ENCODE results near the gene ATXN3L. TPM values are rescaled to one million over a fixed set of nuclear protein-coding genes. Genes with fewer than 3 reads are reported as not detected.

The ATXN3L gene
- total RNA-seq, 2 donors from 2014 or later = not detected

GRCh38 chrX:13360146-13360545 lies 40.3 kb upstream of the ATXN3L start:
- H3K4me1 Mint-ChIP-seq = peaks cover 6% of the 10 kb centered on the region

GRCh38 chrX:13357925-13358324 lies 38.1 kb upstream of the ATXN3L start:
- H3K9me3 Mint-ChIP-seq = peaks cover 38% of the 10 kb centered on the region
- H3K36me3 ChIP-seq (ENCODE audit: control insufficient read depth, insufficient read depth, low read length) = no peaks in the 10 kb centered on the region
- no peak for TF ChIP-seq CTCF (conservative IDR thresholded peaks at IDR 0.05)
- no peaks in the 10 kb centered on the region for H3K27me3 ChIP-seq (ENCODE audit: control insufficient read depth, insufficient read depth, low read length, poor library complexity, severe bottlenecking)
- no peak overlapping the region for H3K27ac Mint-ChIP-seq
- peak overlapping the region; percentile 61 for H3K27ac ChIP-seq (ENCODE audit: low read depth, low read length)
- DNase-seq = no peak
- WGBS, 2 experiments (ENCODE audit: insufficient coverage in 1 of 2, insufficient read length in 1 of 2) = 93% methylated on average over 1 of the region's 1 CpG; no CpG with 5 or more reads in 1 of the 2 experiments
- H3K4me1 ChIP-seq (ENCODE audit: control insufficient read depth, insufficient read depth, low read length) = no peaks in the 10 kb centered on the region
- peaks cover 6% of the 10 kb centered on the region for H3K4me1 Mint-ChIP-seq
- H3K9ac ChIP-seq (ENCODE audit: extremely low read depth, low read length, poor library complexity, severe bottlenecking) = no peak overlapping the region
- no peaks in the 10 kb centered on the region for H3K27me3 Mint-ChIP-seq (ENCODE audit: insufficient read depth)
- no peak overlapping the region for H3K4me3 ChIP-seq (ENCODE audit: low read length)
- no peaks in the 10 kb centered on the region for H3K36me3 Mint-ChIP-seq (ENCODE audit: low read depth)
- no peak overlapping the region for H3K4me3 Mint-ChIP-seq
- H3K9me3 ChIP-seq (ENCODE audit: control insufficient read depth, low read length) = no peaks in the 10 kb centered on the region

More at GRCh38 chrX:13360146-13360545, 40.3 kb upstream of the ATXN3L start:
- no peaks in the 10 kb centered on the region for H3K27me3 ChIP-seq (ENCODE audit: control insufficient read depth, insufficient read depth, low read length, poor library complexity, severe bottlenecking)
- peaks cover 39% of the 10 kb centered on the region for H3K9me3 Mint-ChIP-seq
- no peak for DNase-seq
- H3K4me3 Mint-ChIP-seq = no peak overlapping the region
- H3K9ac ChIP-seq (ENCODE audit: extremely low read depth, low read length, poor library complexity, severe bottlenecking) = no peak overlapping the region
- H3K36me3 Mint-ChIP-seq (ENCODE audit: low read depth) = no peaks in the 10 kb centered on the region
- no peaks in the 10 kb centered on the region for H3K27me3 Mint-ChIP-seq (ENCODE audit: insufficient read depth)
- H3K36me3 ChIP-seq (ENCODE audit: control insufficient read depth, insufficient read depth, low read length) = no peaks in the 10 kb centered on the region
- H3K4me1 ChIP-seq (ENCODE audit: control insufficient read depth, insufficient read depth, low read length) = no peaks in the 10 kb centered on the region
- WGBS, 2 experiments (ENCODE audit: insufficient coverage in 1 of 2, insufficient read length in 1 of 2) = 75% methylated on average over 1 of the region's 1 CpG; no CpG with 5 or more reads in 1 of the 2 experiments
- H3K4me3 ChIP-seq (ENCODE audit: low read length) = no peak overlapping the region
- no peak overlapping the region for H3K27ac ChIP-seq (ENCODE audit: low read depth, low read length)
- no peaks in the 10 kb centered on the region for H3K9me3 ChIP-seq (ENCODE audit: control insufficient read depth, low read length)
- TF ChIP-seq CTCF (conservative IDR thresholded peaks at IDR 0.05) = no peak
- no peak overlapping the region for H3K27ac Mint-ChIP-seq

GRCh38 chrX:13346646-13347045 lies 26.8 kb upstream of the ATXN3L start:
- Mint-ChIP-seq H3K4me3 (no peak overlapping the region), H3K27me3 (ENCODE audit: insufficient read depth) (no peaks in the 10 kb centered on the region)

More at GRCh38 chrX:13346646-13347045, 26.8 kb upstream of the ATXN3L start:
- Histone ChIP-seq H3K9me3 (ENCODE audit: control insufficient read depth, low read length) (no peaks in the 10 kb centered on the region), H3K4me3 (ENCODE audit: low read length) (no peak overlapping the region), H3K27ac (ENCODE audit: low read depth, low read length) (no peak overlapping the region), H3K9ac (ENCODE audit: extremely low read depth, low read length, poor library complexity, severe bottlenecking) (no peak overlapping the region), H3K27me3 (ENCODE audit: control insufficient read depth, insufficient read depth, low read length, poor library complexity, severe bottlenecking) (no peaks in the 10 kb centered on the region), H3K36me3 (ENCODE audit: control insufficient read depth, insufficient read depth, low read length) (no peaks in the 10 kb centered on the region), H3K4me1 (ENCODE audit: control insufficient read depth, insufficient read depth, low read length) (no peaks in the 10 kb centered on the region)
- Mint-ChIP-seq H3K36me3 (ENCODE audit: low read depth) (no peaks in the 10 kb centered on the region), H3K9me3 (peaks cover 59% of the 10 kb centered on the region), H3K27ac (no peak overlapping the region), H3K4me1 (no peaks in the 10 kb centered on the region)
- TF ChIP-seq CTCF (conservative IDR thresholded peaks at IDR 0.05) = no peak
- DNase-seq = no peak
- 89% methylated on average over 2 of the region's 2 CpGs; no CpG with 5 or more reads in 1 of the 2 experiments for WGBS, 2 experiments (ENCODE audit: insufficient coverage in 1 of 2, insufficient read length in 1 of 2)
